CD4-positive, alpha-beta T cell (primary cell): Measurements from ENCODE around the gene CDR2. TPM values are rescaled to one million over a fixed set of nuclear protein-coding genes. Genes with fewer than 3 reads are reported as not detected.

ENCODE experiments used
- ATAC-seq: fragments of 200-7000 bp; cut with Tn5 transposase; one replicate; pipeline ENCODE4 v1.10.0; 2022; ENCODE audit warnings: mild to moderate bottlenecking; ENCODE audit not compliant: poor library complexity
- CTCF ChIA-PET: fragments of 350-600 bp; sonication (Branson Sonifier 250); formaldehyde crosslinking; loops from one replicate; lab custom pipeline; 2021; ENCODE audit warnings: antibody characterized with exemption, inconsistent platforms; lab: Charles Lee
- POLR2A ChIA-PET: fragments of 350-600 bp; sonication (Branson Sonifier 250); formaldehyde crosslinking; loops from one replicate; lab custom pipeline; 2021; ENCODE audit warnings: antibody characterized with exemption, inconsistent platforms; lab: Charles Lee
- DNase-seq, 14 experiments: peaks; one replicate each; pipeline ENCODE4 v3.0.0-alpha.2; 2013 to 2020; ENCODE audit warnings: mixed read lengths in 2 of 14
- H3K27ac ChIP-seq, 2 donors: one replicate each; pipeline versions ENCODE4 v1.5.1 to v1.7.0; 2013; ENCODE audit warnings: low read length in 2 of 2, low read depth in 1 of 2, mild to moderate bottlenecking in 1 of 2
- H3K27me3 ChIP-seq, 2 experiments: 1 replicate in 1 of 2; 2 replicates in 1 of 2; pipeline versions ENCODE4 v1.6.1 to v1.7.0; 2013; ENCODE audit warnings: low read length in 2 of 2, control low read depth in 1 of 2, mild to moderate bottlenecking in 1 of 2, moderate library complexity in 1 of 2; ENCODE audit not compliant: insufficient read depth in 2 of 2, control insufficient read depth in 1 of 2
- H3K36me3 ChIP-seq: one replicate; pipeline ENCODE4 v1.6.1; 2013; ENCODE audit warnings: low read length, control low read depth; ENCODE audit not compliant: insufficient read depth
- H3K4me1 ChIP-seq: one replicate; pipeline ENCODE4 v1.6.1; 2013; ENCODE audit warnings: low read length, control low read depth; ENCODE audit not compliant: insufficient read depth
- H3K4me3 ChIP-seq: one replicate; pipeline ENCODE4 v1.5.1; 2013; ENCODE audit warnings: mild to moderate bottlenecking, low read length, moderate library complexity
- H3K9me3 ChIP-seq, 2 experiments: 1 replicate in 1 of 2; 2 replicates in 1 of 2; pipeline versions ENCODE4 v1.6.1 to v1.7.0; 2013; ENCODE audit warnings: low read length in 2 of 2, mild to moderate bottlenecking in 2 of 2, control low read depth in 1 of 2, moderate library complexity in 1 of 2; ENCODE audit not compliant: control insufficient read depth in 1 of 2, insufficient read depth in 1 of 2
- H3K27ac Mint-ChIP-seq: one replicate; pipeline ENCODE4 v1.8.0; 2020; ENCODE audit warnings: mixed read lengths
- H3K27me3 Mint-ChIP-seq: one replicate; pipeline ENCODE4 v1.8.0; 2021; ENCODE audit warnings: mixed read lengths
- H3K36me3 Mint-ChIP-seq: one replicate; pipeline ENCODE4 v1.8.0; 2021; ENCODE audit warnings: low read depth, mixed read lengths
- H3K4me1 Mint-ChIP-seq: one replicate; pipeline ENCODE4 v1.8.0; 2021; ENCODE audit warnings: low read depth, mixed read lengths
- H3K4me3 Mint-ChIP-seq: one replicate; pipeline ENCODE4 v1.8.0; 2020; ENCODE audit warnings: mild to moderate bottlenecking, mixed read lengths
- H3K9me3 Mint-ChIP-seq: one replicate; pipeline ENCODE4 v1.8.0; 2020; ENCODE audit warnings: mixed read lengths
- intact Hi-C, 2 experiments: fragments of 100-400 bp; cut with DNase I in 1 of 2; cut with micrococcal nuclease in 1 of 2; formaldehyde crosslinking; loops; one replicate each; pipeline versions ENCODE4 v1.15.1 to v1.9.0; 2023 to 2025; cut with DNase I, micrococcal nuclease
- total RNA-seq, 174 experiments: library from RNA in 2 of 174; stranded (reverse) in 2 of 174; gene quantifications; one replicate each; pipeline ENCODE4 v1.2.3 and lab custom pipeline; 2021 to 2026
- TF ChIP-seq, protein P1 (sequence below): fragments of 200-600 bp; IDR thresholded peaks from one replicate; pipeline ENCODE4 v1.8.0; 2022; ENCODE audit warnings: antibody characterized with exemption, mild to moderate bottlenecking

The CDR2 gene
- total RNA-seq, 2 experiments from 2014 or later: 104 to 113 TPM

DNA sequence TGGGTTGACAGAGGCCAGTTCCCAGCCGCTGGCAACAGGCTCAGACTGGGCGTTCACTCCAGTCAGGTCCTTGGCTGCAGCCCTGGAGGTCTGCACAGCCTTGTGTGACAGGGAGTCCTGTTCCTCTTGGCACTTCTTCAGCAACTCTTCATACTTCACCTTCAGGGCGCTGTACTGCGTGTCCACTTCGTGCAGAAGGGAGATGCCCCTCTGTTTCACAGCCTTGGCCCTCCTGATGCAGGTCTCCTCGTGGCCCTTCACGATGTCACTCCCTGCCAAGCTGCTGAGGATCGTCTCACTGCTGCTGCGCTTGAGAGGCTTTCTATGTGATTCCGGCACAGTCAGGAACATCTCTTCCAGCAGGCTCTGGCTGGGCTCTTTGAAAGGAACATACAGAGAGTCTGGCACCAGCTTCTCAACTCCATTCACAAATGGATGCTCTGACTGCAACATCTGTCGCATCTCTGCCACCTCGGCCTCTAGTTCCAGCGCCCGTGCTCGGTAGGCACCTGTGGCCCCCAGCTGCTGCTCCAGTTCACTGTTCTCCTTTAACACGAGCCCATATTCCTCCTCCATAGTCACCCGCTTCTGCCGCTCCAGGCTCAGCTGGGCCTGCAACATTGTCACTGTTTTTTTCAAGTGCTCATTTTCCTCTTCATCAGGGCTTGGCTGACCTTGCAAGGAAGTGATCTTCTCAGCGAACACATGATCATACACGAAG, 27.2 kb downstream of the CDR2 start:
- H3K36me3 Mint-ChIP-seq: peaks cover 95% of the 10 kb centered on the region

DNA sequence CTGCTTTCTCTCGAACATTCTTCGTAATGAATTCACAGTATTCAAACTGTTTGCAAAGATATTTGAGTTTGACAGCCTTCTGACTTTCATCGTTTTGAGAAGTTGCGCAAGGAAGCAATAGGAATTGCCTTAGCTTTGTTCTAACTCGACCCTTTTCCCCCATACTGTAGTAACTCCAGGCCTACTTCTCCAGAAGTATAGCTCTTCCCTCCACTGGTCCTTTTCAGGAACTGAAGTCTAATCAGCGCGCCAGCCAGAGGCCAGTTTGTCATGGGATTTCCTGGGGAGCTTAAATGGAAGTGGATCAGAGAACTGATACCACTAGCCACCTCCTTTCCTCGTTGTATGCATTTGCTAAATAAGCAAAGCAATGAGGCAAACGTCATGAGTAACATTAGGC, 27.9 kb downstream of the CDR2 start:
- H3K27ac ChIP-seq: no peak overlapping the region
- no peak overlapping the region for H3K4me3 ChIP-seq
- Mint-ChIP-seq H3K4me3 (no peak overlapping the region), H3K4me1 (peaks cover 42% of the 10 kb centered on the region), H3K9me3 (no peaks in the 10 kb centered on the region), H3K27ac (peak overlapping the region; percentile 62), H3K27me3 (no peaks in the 10 kb centered on the region), H3K36me3 (peaks cover 95% of the 10 kb centered on the region)
- H3K27me3 ChIP-seq: no peaks in the 10 kb centered on the region
- CTCF ChIA-PET: interaction anchor here (0.7 to 2.0 kb wide), 3 partner anchors 13 to 27 kb away, joined by 3 to 6 read pairs (median 3); no protein-coding TSS in a partner anchor
- TF ChIP-seq, protein P1, sequence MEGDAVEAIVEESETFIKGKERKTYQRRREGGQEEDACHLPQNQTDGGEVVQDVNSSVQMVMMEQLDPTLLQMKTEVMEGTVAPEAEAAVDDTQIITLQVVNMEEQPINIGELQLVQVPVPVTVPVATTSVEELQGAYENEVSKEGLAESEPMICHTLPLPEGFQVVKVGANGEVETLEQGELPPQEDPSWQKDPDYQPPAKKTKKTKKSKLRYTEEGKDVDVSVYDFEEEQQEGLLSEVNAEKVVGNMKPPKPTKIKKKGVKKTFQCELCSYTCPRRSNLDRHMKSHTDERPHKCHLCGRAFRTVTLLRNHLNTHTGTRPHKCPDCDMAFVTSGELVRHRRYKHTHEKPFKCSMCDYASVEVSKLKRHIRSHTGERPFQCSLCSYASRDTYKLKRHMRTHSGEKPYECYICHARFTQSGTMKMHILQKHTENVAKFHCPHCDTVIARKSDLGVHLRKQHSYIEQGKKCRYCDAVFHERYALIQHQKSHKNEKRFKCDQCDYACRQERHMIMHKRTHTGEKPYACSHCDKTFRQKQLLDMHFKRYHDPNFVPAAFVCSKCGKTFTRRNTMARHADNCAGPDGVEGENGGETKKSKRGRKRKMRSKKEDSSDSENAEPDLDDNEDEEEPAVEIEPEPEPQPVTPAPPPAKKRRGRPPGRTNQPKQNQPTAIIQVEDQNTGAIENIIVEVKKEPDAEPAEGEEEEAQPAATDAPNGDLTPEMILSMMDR: no peak
- DNase-seq: no peak
- H3K4me1 ChIP-seq: no peaks in the 10 kb centered on the region
- POLR2A ChIA-PET: interaction anchor here (0.6 to 2.4 kb wide), 6 partner anchors 9 to 34 kb away, joined by 3 to 9 read pairs (median 4); no protein-coding TSS in a partner anchor
- peaks cover 65% of the 10 kb centered on the region for H3K36me3 ChIP-seq
- peaks cover 0 to 4% of the 10 kb centered on the region in 2 experiments for H3K9me3 ChIP-seq
- no peak for ATAC-seq
- intact Hi-C loops: no loop called here

More for the DNA sequence above, 27.2 kb downstream of the CDR2 start:
- H3K27me3 Mint-ChIP-seq: no peaks in the 10 kb centered on the region
- peaks cover 40% of the 10 kb centered on the region for H3K4me1 Mint-ChIP-seq
- Histone ChIP-seq H3K4me3 (no peak overlapping the region), H3K4me1 (no peaks in the 10 kb centered on the region), H3K27ac (no peak overlapping the region), H3K27me3 (no peaks in the 10 kb centered on the region), H3K9me3 (no peaks in the 10 kb centered on the region), H3K36me3 (peaks cover 71% of the 10 kb centered on the region)
- DNase-seq: no peak
- no peaks in the 10 kb centered on the region for H3K9me3 Mint-ChIP-seq
- CTCF ChIA-PET: interaction anchor here (0.7 to 1.1 kb wide), 2 partner anchors 14 to 26 kb away, joined by 3 read pairs; no protein-coding TSS in a partner anchor
- no peak overlapping the region for H3K4me3 Mint-ChIP-seq
- TF ChIP-seq, protein P1: no peak
- intact Hi-C loops: no loop called here
- POLR2A ChIA-PET: interaction anchor here (0.6 to 1.2 kb wide), 5 partner anchors 26 to 33 kb away, joined by 3 to 4 read pairs (median 4); no protein-coding TSS in a partner anchor
- peak overlapping the region; percentile 62 for H3K27ac Mint-ChIP-seq
- no peak for ATAC-seq

DNA sequence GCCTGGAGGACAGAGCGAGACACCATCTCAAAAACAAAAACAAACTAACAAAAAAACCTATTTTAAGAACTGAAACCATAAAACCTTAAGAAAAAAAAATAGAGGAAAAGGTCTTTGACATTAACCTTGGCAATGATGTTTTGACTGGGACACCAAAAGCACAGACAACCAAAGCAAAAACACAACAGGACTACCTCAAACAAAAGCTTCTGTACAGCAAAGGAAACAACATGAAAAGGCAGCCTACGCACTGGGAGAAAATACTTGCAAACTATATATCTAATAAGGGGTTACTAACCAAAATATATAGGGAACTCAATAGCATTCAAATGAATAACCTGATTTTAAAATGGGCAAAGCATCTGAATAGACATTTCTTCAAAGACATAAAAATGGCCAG, 32.3 kb downstream of the CDR2 start:
- intact Hi-C loops: loop anchor here in 1 of 2 experiments (1.0 to 2.0 kb wide), 2 partner anchors 16 to 33 kb away; partner anchors contain the start of gene CDR2
- H3K4me3 Mint-ChIP-seq: no peak overlapping the region

More for the DNA sequence above, 32.3 kb downstream of the CDR2 start:
- POLR2A ChIA-PET: interaction anchor here (0.9 to 1.7 kb wide), 3 partner anchors 16 to 33 kb away, joined by 3 to 14 read pairs (median 5); no protein-coding TSS in a partner anchor
- Histone ChIP-seq H3K4me3 (no peak overlapping the region), H3K27ac (no peak overlapping the region), H3K27me3 (no peaks in the 10 kb centered on the region), H3K9me3 (peaks cover 20 to 30% of the 10 kb centered on the region in 2 experiments), H3K4me1 (no peaks in the 10 kb centered on the region), H3K36me3 (peaks cover 28% of the 10 kb centered on the region)
- Mint-ChIP-seq H3K4me1 (peaks cover 50% of the 10 kb centered on the region), H3K36me3 (peaks cover 94% of the 10 kb centered on the region), H3K27ac (peak overlapping the region; percentile 85), H3K9me3 (peaks cover 14% of the 10 kb centered on the region), H3K27me3 (no peaks in the 10 kb centered on the region)
- TF ChIP-seq, protein P1: no peak
- CTCF ChIA-PET: no interaction called here
- DNase-seq (no peak), ATAC-seq (peak; percentile 79)
